SK-N-SH (cell line): ENCODE results near the gene SLC2A10. TPM values are rescaled to one million over a fixed set of nuclear protein-coding genes. Genes with fewer than 3 reads are reported as not detected.

ENCODE experiments used
- CTCF ChIA-PET: fragments of 300-600, 350-600 bp; formaldehyde crosslinking; extraction: SDS; loops from one replicate; lab custom pipeline; 2021; lab: Yijun Ruan, JAX
- POLR2A ChIA-PET: fragments of 350-600 bp; sonication (Branson Sonifier 250); formaldehyde crosslinking; extraction: SDS; loops from one replicate; lab custom pipeline; 2020; ENCODE audit warnings: antibody characterized with exemption, inconsistent platforms; lab: Yijun Ruan, JAX
- DNase-seq: peaks from one replicate; pipeline ENCODE4 v3.0.0; 2012
- H2AFZ ChIP-seq: fragments of 200-600 bp; sonication (generic); 2 replicates; pipeline ENCODE4 v1.8.1; 2016; ENCODE audit warnings: antibody characterized with exemption, mild to moderate bottlenecking, low read depth
- H3F3A ChIP-seq: fragments of 200-600 bp; sonication (generic); replicated peaks from 2 replicates; pipeline ENCODE3; 2016; ENCODE audit warnings: antibody characterized with exemption, mild to moderate bottlenecking; ENCODE audit not compliant: insufficient read depth
- H3K27ac ChIP-seq, 2 experiments: fragments of 200-500 bp in 1 of 2; fragments of 200-600 bp in 1 of 2; sonication (Bioruptor generic) in 1 of 2; sonication (generic), shearing (Covaris generic) in 1 of 2; 2 replicates each; pipeline versions ENCODE4 v1.5.1 to v1.6.1; 2014 to 2016; ENCODE audit warnings: low read depth in 2 of 2, inconsistent platforms in 1 of 2, low read length in 1 of 2, mild to moderate bottlenecking in 1 of 2, mixed read lengths in 1 of 2
- H3K27me3 ChIP-seq: fragments of 200-600 bp; sonication (generic), shearing (Covaris generic); 2 replicates; pipeline ENCODE4 v1.6.1; 2016; ENCODE audit warnings: mixed run types; ENCODE audit not compliant: insufficient read depth
- H3K36me3 ChIP-seq, 2 experiments: fragments of 200-500 bp in 1 of 2; fragments of 200-600 bp in 1 of 2; sonication (Bioruptor generic) in 1 of 2; sonication (generic) in 1 of 2; replicated peaks in 1 of 2; 2 replicates each; pipeline versions ENCODE3 to v1.5.1; 2014 to 2016; ENCODE audit warnings: low read length in 1 of 2, mild to moderate bottlenecking in 1 of 2; ENCODE audit not compliant: insufficient read depth in 2 of 2, control insufficient read depth in 1 of 2
- H3K4me1 ChIP-seq, 2 experiments: fragments of 200-500 bp in 1 of 2; fragments of 200-600 bp in 1 of 2; sonication (Bioruptor generic) in 1 of 2; sonication (generic), shearing (Covaris generic) in 1 of 2; 2 replicates each; pipeline versions ENCODE4 v1.5.1 to v1.6.1; 2014 to 2016; ENCODE audit warnings: low read depth in 1 of 2, low read length in 1 of 2, mixed run types in 1 of 2; ENCODE audit not compliant: insufficient read depth in 2 of 2, control insufficient read depth in 1 of 2
- H3K4me2 ChIP-seq: fragments of 200-600 bp; sonication (generic), shearing (Covaris generic); 2 replicates; pipeline ENCODE4 v1.6.1; 2017; ENCODE audit warnings: mixed run types
- H3K4me3 ChIP-seq, 2 experiments: fragments of 200-500 bp in 1 of 2; fragments of 200-600 bp in 1 of 2; sonication (Bioruptor generic) in 1 of 2; sonication (generic), shearing (Covaris generic) in 1 of 2; 2 replicates each; pipeline versions ENCODE4 v1.5.1 to v1.8.1; 2014 to 2016; ENCODE audit warnings: low read depth in 2 of 2, inconsistent platforms in 1 of 2, low read length in 1 of 2, mild to moderate bottlenecking in 1 of 2, mixed read lengths in 1 of 2, moderate library complexity in 1 of 2
- H3K79me2 ChIP-seq: fragments of 200-600 bp; sonication (generic); 2 replicates; pipeline ENCODE4 v1.8.1; 2017; ENCODE audit warnings: mild to moderate bottlenecking; ENCODE audit not compliant: insufficient read depth
- H3K9ac ChIP-seq: fragments of 200-600 bp; sonication (generic); 2 replicates; pipeline ENCODE4 v1.6.1; 2017; ENCODE audit warnings: mixed run types
- H3K9me2 ChIP-seq: fragments of 200-600 bp; sonication (generic); 2 replicates; pipeline ENCODE4 v1.6.1; 2017; ENCODE audit warnings: mixed run types
- H3K9me3 ChIP-seq: fragments of 200-600 bp; sonication (generic); 2 replicates; pipeline ENCODE4 v1.6.1; 2017; ENCODE audit warnings: mixed run types, mild to moderate bottlenecking, moderate library complexity
- H4K20me1 ChIP-seq: fragments of 200-600 bp; sonication (generic); 2 replicates; pipeline ENCODE4 v1.6.1; 2017; ENCODE audit warnings: mild to moderate bottlenecking, mixed run types; ENCODE audit not compliant: insufficient read depth
- CTCF ChIP-seq: fragments of 200-600 bp; sonication (generic); IDR thresholded peaks from 2 replicates; pipeline ENCODE4 v1.6.1; 2017; ENCODE audit warnings: antibody characterized with exemption, mild to moderate bottlenecking, moderate library complexity
- ELF1 ChIP-seq: IDR thresholded peaks from 2 replicates; pipeline ENCODE4 v1.4.0; 2012
- EZH2phosphoT487 ChIP-seq: fragments of 200-600 bp; sonication (generic); IDR thresholded peaks from 2 replicates; pipeline ENCODE4 v1.6.1; 2017; ENCODE audit warnings: low read depth, mixed run types, mild to moderate bottlenecking, antibody characterized with exemption, moderate library complexity, borderline replicate concordance
- GABPA ChIP-seq: IDR thresholded peaks from 2 replicates; pipeline ENCODE4 v1.4.0; 2012; ENCODE audit warnings: low read depth, mild to moderate bottlenecking
- IRF3 ChIP-seq: fragments of 150-350 bp; IDR thresholded peaks from 2 replicates; pipeline ENCODE4 v1.6.1; 2016; ENCODE audit warnings: mild to moderate bottlenecking, low read depth, low read length
- MXI1 ChIP-seq: IDR thresholded peaks from 2 replicates; pipeline ENCODE4 v1.6.1; 2012; ENCODE audit warnings: mild to moderate bottlenecking, low read depth, low read length, improper control_type of control experiment
- RCOR1 ChIP-seq: fragments of 150-350 bp; IDR thresholded peaks from 2 replicates; pipeline ENCODE4 v1.6.1; 2017; ENCODE audit warnings: antibody characterized with exemption, low read length
- RFX5 ChIP-seq: IDR thresholded peaks from 2 replicates; pipeline ENCODE4 v1.6.1; 2012; ENCODE audit warnings: mild to moderate bottlenecking, improper control_type of control experiment, low read length
- RXRA ChIP-seq: IDR thresholded peaks from 2 replicates; pipeline ENCODE4 v1.4.0; 2012; ENCODE audit warnings: low read depth, mild to moderate bottlenecking, borderline replicate concordance
- SMC3 ChIP-seq: IDR thresholded peaks from 2 replicates; pipeline ENCODE4 v1.6.1; 2012; ENCODE audit warnings: low read depth, low read length, improper control_type of control experiment
- TAF1 ChIP-seq: IDR thresholded peaks from 2 replicates; pipeline ENCODE4 v1.6.1; 2012; ENCODE audit warnings: low read depth, mild to moderate bottlenecking, low read length, moderate library complexity, borderline replicate concordance
- TCF12 ChIP-seq: IDR thresholded peaks from 2 replicates; pipeline ENCODE4 v1.4.0; 2012
- WGBS: methylation state at CpG from one replicate; pipeline ENCODE4 v1.1.6; 2017; ENCODE audit warnings: low lambda C conversion rate; 5-methylcytosine and 5-hydroxymethylcytosine counted together
- polyA plus RNA-seq, 3 experiments: library from polyadenylated mRNA; depleted of rRNA; stranded (reverse); fragments of >200 nt; gene quantifications; 2 replicates each; pipeline ENCODE4 v1.2.3, GENCODE V29; 2012
- TF ChIP-seq, protein P1 (sequence below): IDR thresholded peaks from 2 replicates; pipeline ENCODE4 v1.4.0; 2012; ENCODE audit warnings: low read depth, borderline replicate concordance

Gene SLC2A10
- polyA plus RNA-seq, 1 of the 3 experiments (the other 2 are of a cell fraction), result 12.6 TPM

- Histone ChIP-seq H3K4me1 (peaks cover 0 to 10% of the 10 kb centered on the region in 2 experiments; a peak in 1 of 4 replicates), H3K36me3 (no peaks in the 10 kb centered on the region), H3K9me2 (no peaks in the 10 kb centered on the region), H3K9ac (no peak overlapping the region), H3F3A (no peaks in the 10 kb centered on the region), H3K27ac (no peak overlapping the region), H2AFZ (no peak overlapping the region), H3K4me3 (no peak overlapping the region), H3K9me3 (peaks cover 5% of the 10 kb centered on the region; the same call in 1 of the 2 replicates), H3K79me2 (peaks cover 15% of the 10 kb centered on the region; the same call in 1 of the 2 replicates), H4K20me1 (no peaks in the 10 kb centered on the region), H3K4me2 (no peak overlapping the region), H3K27me3 (no peaks in the 10 kb centered on the region)
- DNase-seq, result no peak
- ChIA-PET CTCF (no interaction called here), POLR2A (no interaction called here)
- WGBS, result 51% methylated on average over 2 of the region's 2 CpGs
- TF ChIP-seq RCOR1 (no peak), TAF1 (no peak), TCF12 (no peak), GABPA (no peak), CTCF (no peak), SMC3 (no peak), RFX5 (no peak), RXRA (no peak), EZH2phosphoT487 (no peak), ELF1 (no peak), IRF3 (no peak), MXI1 (no peak)
- TF ChIP-seq, protein P1, sequence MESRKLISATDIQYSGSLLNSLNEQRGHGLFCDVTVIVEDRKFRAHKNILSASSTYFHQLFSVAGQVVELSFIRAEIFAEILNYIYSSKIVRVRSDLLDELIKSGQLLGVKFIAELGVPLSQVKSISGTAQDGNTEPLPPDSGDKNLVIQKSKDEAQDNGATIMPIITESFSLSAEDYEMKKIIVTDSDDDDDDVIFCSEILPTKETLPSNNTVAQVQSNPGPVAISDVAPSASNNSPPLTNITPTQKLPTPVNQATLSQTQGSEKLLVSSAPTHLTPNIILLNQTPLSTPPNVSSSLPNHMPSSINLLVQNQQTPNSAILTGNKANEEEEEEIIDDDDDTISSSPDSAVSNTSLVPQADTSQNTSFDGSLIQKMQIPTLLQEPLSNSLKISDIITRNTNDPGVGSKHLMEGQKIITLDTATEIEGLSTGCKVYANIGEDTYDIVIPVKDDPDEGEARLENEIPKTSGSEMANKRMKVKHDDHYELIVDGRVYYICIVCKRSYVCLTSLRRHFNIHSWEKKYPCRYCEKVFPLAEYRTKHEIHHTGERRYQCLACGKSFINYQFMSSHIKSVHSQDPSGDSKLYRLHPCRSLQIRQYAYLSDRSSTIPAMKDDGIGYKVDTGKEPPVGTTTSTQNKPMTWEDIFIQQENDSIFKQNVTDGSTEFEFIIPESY, result no peak
These were observed 3.2 kb upstream of the SLC2A10 start for GRCh38 chr20:46706242-46706641.
